GM12875 (cell line): ENCODE data around the gene SPTY2D1.

Experiments used
- H3K4me3 ChIP-seq: one replicate; pipeline ENCODE4 v1.5.1; 2011; ENCODE audit warnings: low read depth, low read length, control low read depth
- TF ChIP-seq, protein P1 (sequence below): IDR thresholded peaks from 2 replicates; pipeline ENCODE4 v1.5.1; 2011; ENCODE audit warnings: low read depth, mild to moderate bottlenecking, control low read depth, inconsistent platforms, low read length, moderate library complexity, borderline replicate concordance; ENCODE audit not compliant: insufficient read depth

The SPTY2D1 gene

DNA sequence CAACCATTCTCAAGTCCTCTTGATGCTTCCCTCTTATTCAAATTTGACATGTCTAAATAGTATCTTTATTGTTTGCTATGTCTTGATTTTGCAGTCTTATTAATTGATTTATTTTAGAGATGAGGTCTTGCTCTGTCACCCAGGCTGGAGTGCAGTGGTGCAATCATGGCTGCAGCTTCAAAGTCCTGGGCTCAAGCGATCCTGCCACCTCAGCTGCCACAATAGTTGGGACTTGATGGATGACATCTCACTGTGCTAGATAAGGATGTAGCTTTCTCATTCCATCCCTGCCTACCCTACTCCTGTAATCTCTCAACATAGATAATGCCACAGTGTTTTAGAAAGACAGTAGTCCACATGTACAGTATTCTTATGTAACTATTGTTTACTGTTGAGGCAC is 7.5 kb upstream of the SPTY2D1 start:
- TF ChIP-seq, protein P1, sequence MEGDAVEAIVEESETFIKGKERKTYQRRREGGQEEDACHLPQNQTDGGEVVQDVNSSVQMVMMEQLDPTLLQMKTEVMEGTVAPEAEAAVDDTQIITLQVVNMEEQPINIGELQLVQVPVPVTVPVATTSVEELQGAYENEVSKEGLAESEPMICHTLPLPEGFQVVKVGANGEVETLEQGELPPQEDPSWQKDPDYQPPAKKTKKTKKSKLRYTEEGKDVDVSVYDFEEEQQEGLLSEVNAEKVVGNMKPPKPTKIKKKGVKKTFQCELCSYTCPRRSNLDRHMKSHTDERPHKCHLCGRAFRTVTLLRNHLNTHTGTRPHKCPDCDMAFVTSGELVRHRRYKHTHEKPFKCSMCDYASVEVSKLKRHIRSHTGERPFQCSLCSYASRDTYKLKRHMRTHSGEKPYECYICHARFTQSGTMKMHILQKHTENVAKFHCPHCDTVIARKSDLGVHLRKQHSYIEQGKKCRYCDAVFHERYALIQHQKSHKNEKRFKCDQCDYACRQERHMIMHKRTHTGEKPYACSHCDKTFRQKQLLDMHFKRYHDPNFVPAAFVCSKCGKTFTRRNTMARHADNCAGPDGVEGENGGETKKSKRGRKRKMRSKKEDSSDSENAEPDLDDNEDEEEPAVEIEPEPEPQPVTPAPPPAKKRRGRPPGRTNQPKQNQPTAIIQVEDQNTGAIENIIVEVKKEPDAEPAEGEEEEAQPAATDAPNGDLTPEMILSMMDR: no peak
- no peak overlapping the region for H3K4me3 ChIP-seq

DNA sequence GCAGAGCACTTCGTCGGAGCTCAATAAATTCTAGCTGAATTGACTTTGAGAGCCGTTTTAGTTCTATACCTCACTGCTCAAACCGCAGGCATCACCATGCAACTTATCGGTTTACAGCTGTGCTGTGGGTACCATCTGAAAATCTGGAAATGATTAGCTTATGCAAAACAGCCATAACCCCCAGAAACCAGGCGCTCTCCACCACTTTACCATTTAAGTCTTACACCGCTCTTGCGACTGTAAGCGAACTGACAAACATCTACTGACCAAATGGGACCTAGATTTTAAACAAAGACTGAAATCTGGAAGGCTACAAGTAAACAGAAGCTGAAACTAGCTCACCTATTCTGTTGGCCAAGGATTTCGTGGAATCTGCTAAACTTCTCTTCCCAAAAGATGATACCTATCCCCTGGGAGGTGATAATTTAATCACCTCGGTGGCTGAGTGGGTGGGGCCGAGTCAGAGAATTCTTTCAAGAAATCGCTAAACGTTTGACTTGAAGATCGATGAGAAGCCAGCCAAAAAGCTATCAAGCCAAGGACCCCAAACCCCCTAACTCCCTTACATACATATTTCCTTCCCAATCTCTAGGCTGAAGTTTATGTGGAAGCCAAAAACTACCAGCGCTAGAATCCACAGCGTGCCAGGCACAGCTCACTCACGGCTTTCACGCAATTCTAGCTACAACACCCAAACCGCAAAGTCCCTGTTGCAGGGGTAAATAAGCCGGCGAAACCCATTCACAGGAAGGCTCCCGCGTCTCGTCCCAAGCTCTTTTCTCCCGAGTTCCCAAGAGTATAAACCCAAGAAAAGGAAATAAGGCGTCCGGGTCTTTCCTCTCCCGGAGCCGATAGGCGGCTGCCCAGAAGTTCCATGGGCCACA is 644 bp downstream of the SPTY2D1 start:
- H3K4me3 ChIP-seq: peak overlapping the region; percentile 53
- TF ChIP-seq, protein P1: no peak

DNA sequence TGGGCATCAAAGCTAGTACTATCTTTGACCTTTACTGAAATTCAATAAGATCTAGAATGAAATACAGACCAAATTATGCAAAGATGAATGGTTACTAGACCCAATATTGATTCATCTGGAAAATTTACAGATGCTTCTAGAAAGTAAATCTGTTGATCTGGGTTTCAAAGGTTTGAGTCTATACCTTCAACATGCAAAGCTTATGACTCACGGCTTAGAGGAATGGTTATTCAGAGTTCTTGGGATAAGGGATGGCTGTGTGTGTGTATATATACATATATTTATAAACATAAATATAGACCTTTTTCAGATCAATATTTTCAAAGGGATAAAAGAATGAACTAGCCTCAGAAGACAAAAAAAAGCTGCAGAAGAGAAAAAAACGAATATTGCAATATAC is 1.3 kb downstream of the SPTY2D1 start:
- H3K4me3 ChIP-seq: peak overlapping the region; percentile 53
- TF ChIP-seq, protein P1: no peak

DNA sequence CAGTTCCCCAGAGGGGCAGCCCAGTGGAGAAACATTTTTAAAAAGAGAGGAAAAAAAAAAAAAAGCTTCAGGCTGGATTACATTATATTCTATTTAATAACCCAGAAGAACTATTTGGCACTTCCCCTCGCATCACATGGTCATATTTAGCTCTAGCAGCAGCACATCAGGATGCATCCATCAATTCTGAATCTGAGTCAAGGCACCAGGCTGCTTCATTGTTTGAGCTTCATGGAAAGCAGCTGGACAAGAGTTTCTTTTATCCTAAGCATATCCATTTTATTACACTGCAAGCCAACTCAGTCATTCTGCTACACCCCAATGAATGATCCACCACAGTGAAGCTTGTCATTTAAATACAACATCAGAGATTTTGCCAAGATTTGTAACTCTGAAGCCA is 10.0 kb downstream of the SPTY2D1 start:
- H3K4me3 ChIP-seq: no peak overlapping the region
- TF ChIP-seq, protein P1: no peak

DNA sequence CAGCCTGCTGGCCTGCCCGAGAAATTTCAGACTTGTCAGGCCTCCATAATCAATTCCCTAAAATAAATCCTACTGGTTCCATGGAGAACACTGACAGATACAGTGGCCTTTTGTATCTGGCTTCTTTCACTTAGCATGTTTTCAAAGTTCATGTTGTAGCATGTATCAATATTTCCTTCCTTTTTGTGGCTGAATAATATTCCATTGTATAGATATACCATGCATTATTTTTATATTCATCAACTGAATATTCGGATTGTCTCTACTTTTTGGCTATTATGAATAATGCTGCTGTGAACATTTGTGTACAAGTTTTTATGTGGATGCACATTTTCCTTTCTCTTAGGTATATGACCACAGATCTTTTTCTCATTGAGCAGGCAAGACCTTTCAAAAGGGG is 10.4 kb downstream of the SPTY2D1 start:
- TF ChIP-seq, protein P1: no peak
- no peak overlapping the region for H3K4me3 ChIP-seq

DNA sequence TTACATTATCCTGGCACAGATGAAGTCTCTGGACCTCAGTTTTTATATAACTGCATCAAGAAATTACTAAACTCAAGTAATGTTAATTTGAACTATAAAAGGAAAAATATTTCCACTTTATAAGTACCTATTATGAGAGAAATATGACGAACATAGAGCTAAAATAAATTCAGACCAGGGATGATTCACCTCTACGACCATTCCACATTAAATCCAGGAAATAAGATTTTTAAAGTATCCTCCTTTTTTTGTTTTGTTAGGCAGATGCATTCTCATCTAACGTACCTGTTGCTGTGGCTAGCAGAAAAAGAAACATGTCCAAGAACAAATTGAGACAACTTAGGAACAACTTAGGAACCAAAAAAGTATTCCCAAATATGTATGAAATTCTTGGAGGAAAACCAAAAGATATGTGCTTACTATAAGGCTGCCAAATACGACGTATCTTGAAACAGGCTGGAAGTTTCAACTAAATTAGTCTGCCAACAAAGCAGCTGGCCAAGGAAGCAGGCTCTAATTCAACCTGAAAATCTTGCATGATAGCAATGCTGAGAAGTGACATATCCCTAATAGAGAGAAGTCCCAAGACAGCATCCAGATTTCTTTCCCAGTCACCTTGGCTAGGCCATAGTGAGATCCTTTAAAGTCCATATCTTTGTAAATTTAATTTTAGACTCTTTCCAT is 15.7 kb downstream of the SPTY2D1 start:
- no peak overlapping the region for H3K4me3 ChIP-seq
- TF ChIP-seq, protein P1: no peak

DNA sequence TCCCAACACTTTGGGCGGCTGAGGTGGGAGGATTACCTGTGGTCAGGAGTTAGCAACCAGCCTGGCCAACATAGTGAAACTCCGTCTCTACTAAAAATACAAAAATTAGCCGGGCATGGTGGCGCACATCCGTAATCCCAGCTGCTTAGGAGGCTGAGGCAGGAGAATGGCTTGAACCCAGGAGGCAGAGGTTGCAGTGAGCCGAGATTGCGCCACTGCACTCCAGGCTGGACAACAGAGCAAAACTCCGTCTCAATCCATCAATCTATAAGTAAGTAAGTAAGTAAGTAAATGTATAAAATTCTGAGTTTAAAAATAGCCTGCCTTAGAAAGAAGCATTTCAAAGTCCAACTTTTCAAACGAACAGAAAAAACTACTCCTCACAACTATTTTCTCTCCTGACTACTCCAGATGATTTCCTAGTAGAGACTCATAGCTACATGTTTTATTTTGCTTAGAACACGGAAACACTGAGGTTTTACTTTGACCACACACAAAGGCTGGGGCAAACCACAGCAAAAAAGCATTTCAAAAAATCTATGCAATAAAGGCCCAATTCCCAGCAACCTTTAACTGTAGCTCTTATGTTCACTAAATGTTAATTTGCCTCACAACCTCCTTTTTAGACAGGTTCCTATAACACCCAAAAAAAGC is 16.3 kb downstream of the SPTY2D1 start:
- H3K4me3 ChIP-seq: no peak overlapping the region

More for the DNA sequence above, 16.3 kb downstream of the SPTY2D1 start:
- TF ChIP-seq, protein P1: no peak
